Fibroblast of skin of scalp (primary cell): ENCODE results near the gene MAGEB1.

Experiments
- DNase-seq: peaks from one replicate; pipeline ENCODE4 v3.0.0-alpha.2; 2013

The MAGEB1 gene

GRCh38 chrX:30296408-30297254 lies 49.7 kb downstream of the MAGEB1 start:
- no peak for DNase-seq

GRCh38 chrX:30301208-30301607 lies 54.3 kb downstream of the MAGEB1 start:
- no peak for DNase-seq
